HepG2 (cell line): ENCODE data around the gene IGFLR1. TPM values are rescaled to one million over a fixed set of nuclear protein-coding genes. Genes with fewer than 3 reads are reported as not detected.
A peak's percentile ranks its signal among the peaks of the same experiment; 100 is the strongest.

Experiments used
- ATF7-NPFF ChIP-seq: sonication (generic); formaldehyde crosslinking; IDR thresholded peaks from 2 replicates; pipeline ENCODE4 v1.8.1; 2023; ENCODE audit warnings: mild to moderate bottlenecking, low read depth, missing genetic modification reagents, moderate library complexity
- CHD4 ChIP-seq: fragments of 200-600 bp; sonication (generic); IDR thresholded peaks from 2 replicates; pipeline ENCODE4 v1.7.0; 2017; ENCODE audit warnings: mild to moderate bottlenecking, low read length, borderline replicate concordance
- GRHL1 ChIP-seq: sonication (generic); formaldehyde crosslinking; conservative IDR thresholded peaks from 2 replicates; pipeline ENCODE4 v1.8.0; 2022; ENCODE audit warnings: missing genetic modification reagents
- MTERF4 ChIP-seq: sonication (generic); formaldehyde crosslinking; IDR thresholded peaks from 2 replicates; pipeline ENCODE4 v1.8.0; 2023; ENCODE audit warnings: mild to moderate bottlenecking, missing genetic modification reagents
- SPEN ChIP-seq: sonication (generic); formaldehyde crosslinking; IDR thresholded peaks from 2 replicates; pipeline ENCODE4 v1.5.1; 2020; ENCODE audit warnings: low read depth, mild to moderate bottlenecking, missing genetic modification reagents
- TFDP1 ChIP-seq: IDR thresholded peaks from 2 replicates; pipeline ENCODE4 v1.6.1; 2016; ENCODE audit warnings: missing compliant biosample characterization, missing genetic modification reagents, borderline replicate concordance
- THAP8 ChIP-seq: sonication (generic); formaldehyde crosslinking; IDR thresholded peaks from 2 replicates; pipeline ENCODE4 v1.5.1; 2020; ENCODE audit warnings: missing genetic modification reagents, mild to moderate bottlenecking, borderline replicate concordance
- TRIM24 ChIP-seq: sonication (generic); formaldehyde crosslinking; IDR thresholded peaks from 2 replicates; pipeline ENCODE4 v1.8.0; 2022; ENCODE audit warnings: mild to moderate bottlenecking, missing genetic modification reagents
- ZBTB25 ChIP-seq: IDR thresholded peaks from 2 replicates; pipeline ENCODE4 v1.6.1; 2018; ENCODE audit warnings: missing genetic modification reagents
- ZFP36 ChIP-seq: fragments of 150-350 bp; IDR thresholded peaks from 2 replicates; pipeline ENCODE4 v1.6.1; 2018; ENCODE audit warnings: borderline replicate concordance, low read length, low read depth; ENCODE audit not compliant: partially characterized antibody
- ZNF224 ChIP-seq: sonication (generic); formaldehyde crosslinking; IDR thresholded peaks from 2 replicates; pipeline ENCODE4 v1.5.0; 2020; ENCODE audit warnings: mild to moderate bottlenecking, missing genetic modification reagents
- ZNF720 ChIP-seq: sonication (generic); formaldehyde crosslinking; IDR thresholded peaks from 2 replicates; pipeline ENCODE4 v1.4.0; 2020; ENCODE audit warnings: missing genetic modification reagents
- ZSCAN31 ChIP-seq: sonication (generic); formaldehyde crosslinking; IDR thresholded peaks from 2 replicates; pipeline ENCODE4 v1.5.0; 2020; ENCODE audit warnings: low read depth, mild to moderate bottlenecking, missing genetic modification reagents
- polyA plus RNA-seq, 8 experiments: library from polyadenylated mRNA; depleted of rRNA in 3 of 8; stranded (reverse) in 7 of 8; unstranded in 1 of 8; fragments of >200 nt; fragmentation: Illumina TruSeq in 4 of 8; extraction: Trizol in 4 of 8; gene quantifications; 2 replicates each; pipeline versions ENCODE4 v1.2.1 to v1.2.3, GENCODE V29; 2011 to 2016; ENCODE audit warnings: low read depth in 4 of 8, missing spikeins in 1 of 8, mixed read lengths in 1 of 8; ENCODE audit not compliant: insufficient read depth in 1 of 8
- total RNA-seq, 5 experiments: library from RNA; depleted of rRNA; stranded (reverse); fragments of >200 nt; fragmentation: Illumina TruSeq; extraction: Trizol; gene quantifications; 2 replicates each; pipeline ENCODE4 v1.2.3, GENCODE V29; 2016; ENCODE audit warnings: low read depth in 1 of 5
- TF ChIP-seq, protein P1 (sequence below): sonication (generic); formaldehyde crosslinking; IDR thresholded peaks from 2 replicates; pipeline ENCODE4 v1.4.0; 2020; ENCODE audit warnings: mild to moderate bottlenecking, missing genetic modification reagents
- TF ChIP-seq, protein P2 (sequence below): sonication (generic); formaldehyde crosslinking; IDR thresholded peaks from 2 replicates; pipeline ENCODE4; 2020; ENCODE audit warnings: missing genetic modification reagents, mild to moderate bottlenecking, borderline replicate concordance

Gene IGFLR1
- total and polyA plus RNA-seq, 2 of the 13 experiments (the other 11 are each of a cell fraction or from before 2014, with no cell fraction given): 5.4 to 8.9 TPM

DNA sequence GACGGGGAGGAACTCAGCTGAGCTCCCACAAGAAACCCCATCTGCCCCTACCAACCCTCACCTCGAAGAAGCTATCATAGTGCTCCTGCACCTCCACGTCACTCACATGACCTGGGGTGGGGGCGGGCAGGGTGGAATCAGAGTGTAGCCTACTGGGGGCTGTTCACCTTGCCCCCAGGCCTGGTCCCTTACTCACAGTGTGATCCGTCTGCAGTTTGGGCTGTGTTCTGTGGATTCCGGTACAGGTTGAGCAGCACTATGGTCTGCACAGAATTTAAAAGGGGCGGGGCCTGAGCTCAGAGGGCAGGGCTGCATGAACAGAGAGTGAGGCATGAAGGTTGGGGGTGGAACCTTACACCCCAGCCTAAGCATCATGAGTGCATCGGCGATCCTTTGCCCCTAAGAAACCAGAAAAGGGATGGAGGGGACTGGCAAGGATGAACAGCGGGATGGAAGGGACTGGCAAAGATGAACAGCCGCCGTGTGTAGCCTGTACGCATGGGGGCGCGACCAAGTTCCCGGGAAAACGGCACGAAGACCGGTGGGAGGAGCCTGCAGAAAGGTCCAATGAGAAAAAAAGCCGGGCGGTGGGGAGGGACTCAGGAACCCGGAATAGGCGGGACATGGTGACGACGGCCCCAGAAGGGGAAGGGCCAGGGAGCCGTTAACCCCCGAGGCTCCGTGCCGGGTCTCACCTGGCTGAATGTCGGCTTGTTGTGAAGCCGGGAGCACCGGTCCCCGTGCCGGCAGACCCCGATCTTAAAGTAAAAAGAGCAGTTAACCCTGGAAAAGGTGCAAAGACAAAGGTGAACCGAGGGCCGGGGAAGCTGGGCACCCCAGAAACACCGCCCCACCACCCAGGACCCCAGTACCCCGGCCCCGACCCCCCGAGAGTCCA, 2.4 kb upstream of the IGFLR1 start (continued):
- 0 out of 2 replicates have a peak, but pooled peaks have one; percentile 16 for TF ChIP-seq MTERF4 (CRISPR knock-in tag)
- no peak for TF ChIP-seq THAP8 (CRISPR knock-in tag)
- 0 out of 2 replicates have a peak, but pooled peaks have one; percentile 19 for TF ChIP-seq ZBTB25 (CRISPR knock-in tag)
- TF ChIP-seq ZNF224: no peak
- TF ChIP-seq GRHL1 (CRISPR knock-in tag): no peak
- TF ChIP-seq ZFP36: no peak
- no peak for TF ChIP-seq ZSCAN31 (CRISPR knock-in tag)
- peak; percentile 53; the same call in 1 of the 2 replicates for TF ChIP-seq TFDP1 (CRISPR knock-in tag)
- TF ChIP-seq CHD4: no peak
- no peak for TF ChIP-seq TRIM24 (CRISPR knock-in tag)
- no peak for TF ChIP-seq ZNF720
- no peak for TF ChIP-seq SPEN (CRISPR knock-in tag)
- TF ChIP-seq, protein P1, sequence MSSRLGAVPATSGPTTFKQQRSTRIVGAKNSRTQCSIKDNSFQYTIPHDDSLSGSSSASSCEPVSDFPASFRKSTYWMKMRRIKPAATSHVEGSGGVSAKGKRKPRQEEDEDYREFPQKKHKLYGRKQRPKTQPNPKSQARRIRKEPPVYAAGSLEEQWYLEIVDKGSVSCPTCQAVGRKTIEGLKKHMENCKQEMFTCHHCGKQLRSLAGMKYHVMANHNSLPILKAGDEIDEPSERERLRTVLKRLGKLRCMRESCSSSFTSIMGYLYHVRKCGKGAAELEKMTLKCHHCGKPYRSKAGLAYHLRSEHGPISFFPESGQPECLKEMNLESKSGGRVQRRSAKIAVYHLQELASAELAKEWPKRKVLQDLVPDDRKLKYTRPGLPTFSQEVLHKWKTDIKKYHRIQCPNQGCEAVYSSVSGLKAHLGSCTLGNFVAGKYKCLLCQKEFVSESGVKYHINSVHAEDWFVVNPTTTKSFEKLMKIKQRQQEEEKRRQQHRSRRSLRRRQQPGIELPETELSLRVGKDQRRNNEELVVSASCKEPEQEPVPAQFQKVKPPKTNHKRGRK: no peak
- TF ChIP-seq ATF7-NPFF (CRISPR knock-in tag): no peak; the same call in 1 of the 2 replicates
- TF ChIP-seq, protein P2, sequence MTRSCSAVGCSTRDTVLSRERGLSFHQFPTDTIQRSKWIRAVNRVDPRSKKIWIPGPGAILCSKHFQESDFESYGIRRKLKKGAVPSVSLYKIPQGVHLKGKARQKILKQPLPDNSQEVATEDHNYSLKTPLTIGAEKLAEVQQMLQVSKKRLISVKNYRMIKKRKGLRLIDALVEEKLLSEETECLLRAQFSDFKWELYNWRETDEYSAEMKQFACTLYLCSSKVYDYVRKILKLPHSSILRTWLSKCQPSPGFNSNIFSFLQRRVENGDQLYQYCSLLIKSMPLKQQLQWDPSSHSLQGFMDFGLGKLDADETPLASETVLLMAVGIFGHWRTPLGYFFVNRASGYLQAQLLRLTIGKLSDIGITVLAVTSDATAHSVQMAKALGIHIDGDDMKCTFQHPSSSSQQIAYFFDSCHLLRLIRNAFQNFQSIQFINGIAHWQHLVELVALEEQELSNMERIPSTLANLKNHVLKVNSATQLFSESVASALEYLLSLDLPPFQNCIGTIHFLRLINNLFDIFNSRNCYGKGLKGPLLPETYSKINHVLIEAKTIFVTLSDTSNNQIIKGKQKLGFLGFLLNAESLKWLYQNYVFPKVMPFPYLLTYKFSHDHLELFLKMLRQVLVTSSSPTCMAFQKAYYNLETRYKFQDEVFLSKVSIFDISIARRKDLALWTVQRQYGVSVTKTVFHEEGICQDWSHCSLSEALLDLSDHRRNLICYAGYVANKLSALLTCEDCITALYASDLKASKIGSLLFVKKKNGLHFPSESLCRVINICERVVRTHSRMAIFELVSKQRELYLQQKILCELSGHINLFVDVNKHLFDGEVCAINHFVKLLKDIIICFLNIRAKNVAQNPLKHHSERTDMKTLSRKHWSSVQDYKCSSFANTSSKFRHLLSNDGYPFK (CRISPR knock-in tag): no peak; the same call in 1 of the 2 replicates
